ENCODE measurements around the gene KRR1.

- TF ChIP-seq, protein P1, sequence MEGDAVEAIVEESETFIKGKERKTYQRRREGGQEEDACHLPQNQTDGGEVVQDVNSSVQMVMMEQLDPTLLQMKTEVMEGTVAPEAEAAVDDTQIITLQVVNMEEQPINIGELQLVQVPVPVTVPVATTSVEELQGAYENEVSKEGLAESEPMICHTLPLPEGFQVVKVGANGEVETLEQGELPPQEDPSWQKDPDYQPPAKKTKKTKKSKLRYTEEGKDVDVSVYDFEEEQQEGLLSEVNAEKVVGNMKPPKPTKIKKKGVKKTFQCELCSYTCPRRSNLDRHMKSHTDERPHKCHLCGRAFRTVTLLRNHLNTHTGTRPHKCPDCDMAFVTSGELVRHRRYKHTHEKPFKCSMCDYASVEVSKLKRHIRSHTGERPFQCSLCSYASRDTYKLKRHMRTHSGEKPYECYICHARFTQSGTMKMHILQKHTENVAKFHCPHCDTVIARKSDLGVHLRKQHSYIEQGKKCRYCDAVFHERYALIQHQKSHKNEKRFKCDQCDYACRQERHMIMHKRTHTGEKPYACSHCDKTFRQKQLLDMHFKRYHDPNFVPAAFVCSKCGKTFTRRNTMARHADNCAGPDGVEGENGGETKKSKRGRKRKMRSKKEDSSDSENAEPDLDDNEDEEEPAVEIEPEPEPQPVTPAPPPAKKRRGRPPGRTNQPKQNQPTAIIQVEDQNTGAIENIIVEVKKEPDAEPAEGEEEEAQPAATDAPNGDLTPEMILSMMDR (conservative IDR thresholded peaks at IDR 0.05): peak; percentile 54
- TF ChIP-seq ZFX (IDR thresholded peaks at IDR 0.05): no peak
Measured at GRCh38 chr12:75488553-75488952, 22.9 kb downstream of the KRR1 start.

All from C4-2B (cell line).